HG03039 (cell line): Measurements from ENCODE around the gene LAMB1.
"Not testable (repeated sequence)": the region's sequence is repeated elsewhere in the genome, so short reads cannot be mapped to it uniquely, and the experiment has no call there.

Source experiments
- ATAC-seq: cut with Tn5 transposase; IDR thresholded peaks from one replicate; pipeline ENCODE4 v1.9.1; 2021; ENCODE audit warnings: mild to moderate bottlenecking, moderate library complexity; ENCODE audit not compliant: unreplicated experiment

Gene LAMB1

DNA sequence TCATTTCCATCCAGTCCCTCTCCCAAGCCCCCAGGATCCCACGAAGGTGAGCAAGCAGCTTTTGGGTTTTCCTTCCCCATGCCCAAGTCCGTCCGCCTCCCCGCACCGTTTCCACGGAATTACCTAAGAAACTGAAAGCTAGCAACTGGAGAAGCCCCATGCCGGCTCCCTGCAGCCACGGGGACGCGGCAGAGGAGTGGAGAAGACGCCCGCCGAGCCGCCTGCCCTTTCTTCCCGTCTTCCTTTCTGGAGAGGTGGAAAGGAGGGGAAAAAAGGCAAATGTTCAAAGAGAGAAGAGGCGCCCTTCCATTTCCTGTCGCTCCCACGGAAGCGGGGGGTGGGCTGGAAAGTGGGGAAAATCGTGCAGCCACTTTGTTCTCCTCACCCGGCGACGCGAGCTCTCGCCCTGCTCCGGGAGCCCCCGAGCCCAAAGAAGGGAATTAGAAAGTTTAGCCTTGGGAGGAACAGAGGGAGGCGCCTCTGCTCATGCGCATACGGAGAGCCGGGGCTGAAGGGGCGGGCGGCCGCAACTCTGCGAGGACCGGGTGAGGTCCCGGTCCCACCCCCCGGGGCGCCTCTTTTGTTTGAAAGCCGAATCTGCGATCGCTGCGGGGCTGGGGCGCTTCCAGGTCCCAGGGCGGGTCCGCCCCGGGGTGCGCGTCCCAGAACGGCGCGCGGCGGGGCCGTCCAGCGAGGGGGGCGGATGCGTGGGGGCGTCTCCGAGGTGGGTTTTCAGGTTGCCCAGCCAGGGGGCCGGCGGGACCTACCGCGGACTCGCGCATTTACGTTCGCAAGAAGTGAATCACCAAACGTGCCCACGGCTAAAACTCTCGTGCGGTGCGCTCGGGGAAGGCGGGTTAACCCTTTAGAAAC is at the start of gene LAMB1:
LAMB1 (minus strand) TSS at position 436 of the 873 bp plus-strand sequence; CDS start at position 160, 276 bp downstream.
- ATAC-seq, result no peak

DNA sequence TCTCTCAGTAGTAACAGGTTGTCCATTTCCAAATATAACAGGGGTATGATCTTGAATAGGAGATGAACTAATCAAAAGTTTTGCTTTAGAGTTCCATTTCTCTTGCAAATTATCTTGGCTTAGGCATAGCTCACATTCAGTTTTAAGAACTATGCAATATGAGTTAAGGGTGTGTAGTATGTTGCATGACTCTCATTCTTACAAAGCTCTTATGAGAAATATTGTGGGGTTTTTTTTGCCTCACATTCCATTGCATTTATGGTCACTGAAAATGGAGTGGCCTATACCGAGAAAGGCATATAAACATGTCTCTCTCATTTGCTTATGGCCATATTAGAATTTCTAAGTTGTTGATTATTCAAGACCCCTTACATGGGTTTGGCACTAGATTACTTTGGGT is 48.5 kb upstream of the LAMB1 start:
- ATAC-seq, result no peak

DNA sequence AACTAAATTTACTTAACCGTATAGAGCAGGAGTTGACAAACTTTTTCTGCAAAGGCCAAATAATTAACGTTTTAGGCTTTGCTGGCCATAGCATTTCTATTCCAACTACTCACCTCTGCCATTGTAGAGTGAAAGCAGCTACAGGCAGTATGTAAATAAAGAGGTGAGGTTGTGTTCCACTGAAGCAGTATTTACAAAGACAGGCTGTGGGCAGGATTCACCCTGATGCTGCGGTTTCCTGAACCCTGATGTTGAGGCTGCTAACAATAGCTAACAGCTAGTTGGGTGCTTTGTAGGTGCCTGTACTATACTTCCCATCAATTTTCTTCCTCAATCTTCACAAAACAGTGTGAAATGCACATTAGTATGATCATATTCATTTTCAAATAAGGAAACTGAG is 47.0 kb upstream of the LAMB1 start:
- ATAC-seq, result no peak

DNA sequence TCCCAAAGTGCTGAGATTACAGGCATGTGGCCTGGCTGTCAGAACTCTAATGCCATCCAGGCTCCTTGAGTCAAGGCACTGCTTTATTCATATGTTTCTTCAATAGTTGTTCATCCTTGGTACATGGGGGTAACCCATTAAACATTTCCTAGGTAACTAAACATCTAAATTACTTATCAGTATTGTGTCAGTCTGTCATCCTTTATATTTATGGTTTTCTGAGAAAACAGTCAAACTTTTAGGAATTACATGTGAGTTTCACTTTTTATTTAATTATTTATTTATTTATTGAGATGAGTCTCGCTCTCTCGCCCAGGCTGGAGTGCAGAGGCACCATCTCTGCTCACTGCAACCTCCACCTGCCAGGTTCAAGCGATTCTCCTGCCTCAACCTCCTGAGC is 45.5 kb upstream of the LAMB1 start:
- ATAC-seq, result no peak

DNA sequence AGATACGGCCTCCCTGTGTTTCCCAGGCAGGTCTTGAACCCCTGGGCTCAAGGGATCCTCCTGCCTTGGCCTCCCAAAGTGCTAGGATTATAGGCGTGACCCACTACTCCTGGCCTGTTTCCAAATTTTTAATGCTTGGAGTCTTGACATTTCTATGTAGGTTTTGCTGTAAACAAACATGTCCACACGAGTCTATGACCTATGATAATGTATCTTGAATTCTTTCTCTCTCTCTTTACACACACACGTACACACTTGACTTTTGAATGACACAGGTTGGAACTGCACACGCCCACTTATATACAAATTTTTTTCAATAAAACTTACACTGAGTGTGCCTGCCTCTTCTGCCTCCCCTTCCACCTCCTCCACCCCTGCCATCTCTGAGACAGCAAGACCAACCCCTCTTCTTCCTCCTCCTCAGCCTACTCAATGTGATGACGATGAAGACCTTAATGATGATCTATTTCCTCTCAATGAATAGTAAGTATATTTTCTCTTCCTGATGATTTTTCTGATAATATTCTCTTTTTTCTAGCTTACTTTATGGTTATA is 44.1 kb upstream of the LAMB1 start:
- no peak for ATAC-seq

DNA sequence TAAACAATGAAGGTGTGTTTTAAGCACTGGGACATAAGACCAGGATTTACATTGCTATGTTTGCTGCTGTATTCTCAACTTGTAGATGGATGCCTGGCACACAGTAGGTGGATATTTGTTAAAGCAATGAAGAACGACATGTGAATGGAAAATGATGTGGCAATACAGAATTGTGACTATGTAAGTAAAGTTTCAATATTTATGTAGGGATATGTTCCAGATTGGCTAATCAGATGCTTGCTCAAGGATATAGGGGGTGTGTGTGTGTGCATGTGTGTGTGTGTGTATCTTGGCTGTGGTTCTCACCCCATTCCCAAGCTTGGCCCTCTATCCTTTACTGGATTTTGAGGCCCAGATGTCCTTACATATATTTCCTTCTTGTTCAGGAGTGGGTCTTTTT is 42.7 kb upstream of the LAMB1 start:
- no peak for ATAC-seq

DNA sequence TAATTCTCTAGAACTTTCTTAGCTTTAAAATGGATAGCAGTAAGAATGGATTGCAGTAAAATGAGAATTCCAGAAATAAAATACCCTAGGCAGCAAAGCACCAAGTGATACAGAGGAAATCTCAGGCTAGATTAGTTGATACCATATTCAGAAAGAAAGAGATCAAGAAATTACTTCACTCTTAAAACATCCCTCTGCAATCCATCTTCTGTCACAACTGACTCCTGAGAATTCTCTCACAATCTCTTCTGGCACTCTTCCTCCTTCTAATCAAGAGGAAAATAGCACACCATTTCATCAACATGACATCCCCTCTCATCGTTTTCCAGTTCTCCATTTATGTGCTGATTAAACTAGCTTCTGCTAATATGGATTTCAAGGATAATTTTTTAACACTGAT is 42.2 kb upstream of the LAMB1 start:
- no peak for ATAC-seq

DNA sequence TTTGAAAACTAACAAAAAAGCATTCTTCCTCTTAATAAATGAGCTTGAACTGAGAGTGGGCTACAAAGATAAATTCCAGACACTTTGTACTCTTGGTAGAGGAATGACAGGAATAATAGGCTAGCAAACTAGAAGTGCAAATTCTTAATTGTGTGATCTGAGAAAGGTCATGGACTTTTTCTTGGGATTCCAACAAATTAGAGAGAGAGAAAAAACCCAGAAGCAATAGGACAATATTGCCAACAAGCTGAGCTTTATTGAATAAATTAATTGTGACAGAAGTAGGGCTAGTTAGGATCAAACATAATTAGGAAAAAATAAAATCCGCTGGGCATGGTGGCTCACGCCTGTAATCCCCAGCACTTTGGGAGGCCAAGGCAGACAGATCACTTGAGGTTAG is 41.4 kb upstream of the LAMB1 start:
- ATAC-seq, result no peak

DNA sequence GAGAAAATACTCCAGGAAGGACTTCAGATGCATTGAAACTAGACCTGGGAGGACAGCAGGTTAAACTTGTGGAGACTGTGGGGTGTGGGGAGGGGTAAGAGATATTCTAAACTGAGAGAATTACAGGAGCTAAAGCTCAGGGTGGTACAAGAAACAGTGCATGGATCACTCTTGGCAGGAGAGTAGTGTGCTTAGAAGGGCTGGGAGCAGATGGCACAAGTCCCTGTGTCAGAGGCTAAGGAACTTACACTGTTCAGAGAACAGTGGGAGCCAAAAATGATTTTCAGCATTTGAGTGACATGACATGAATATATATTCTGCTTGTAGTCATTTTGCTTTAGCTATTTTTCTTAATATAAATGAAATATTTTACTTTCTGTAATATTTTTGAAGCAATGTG is 36.0 kb upstream of the LAMB1 start:
- no peak for ATAC-seq

DNA sequence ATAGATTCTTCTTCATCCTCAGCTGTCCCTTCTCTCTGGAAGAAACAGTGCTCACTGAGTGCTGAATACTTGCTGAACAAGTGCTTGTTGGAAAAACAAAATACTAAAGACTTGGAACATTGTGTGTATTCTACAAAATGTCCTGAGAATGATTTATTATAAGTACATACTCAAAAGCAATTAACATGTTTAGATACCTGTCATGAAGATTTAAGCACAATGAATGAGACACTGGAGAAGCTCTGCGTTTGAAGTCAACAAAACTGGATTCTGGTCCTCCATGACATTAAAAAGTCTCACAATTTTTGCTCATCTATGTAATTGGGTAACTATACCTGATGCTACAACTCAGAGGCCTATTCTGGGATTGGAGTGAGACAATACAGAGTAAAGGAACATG is 34.8 kb upstream of the LAMB1 start:
- no peak for ATAC-seq

DNA sequence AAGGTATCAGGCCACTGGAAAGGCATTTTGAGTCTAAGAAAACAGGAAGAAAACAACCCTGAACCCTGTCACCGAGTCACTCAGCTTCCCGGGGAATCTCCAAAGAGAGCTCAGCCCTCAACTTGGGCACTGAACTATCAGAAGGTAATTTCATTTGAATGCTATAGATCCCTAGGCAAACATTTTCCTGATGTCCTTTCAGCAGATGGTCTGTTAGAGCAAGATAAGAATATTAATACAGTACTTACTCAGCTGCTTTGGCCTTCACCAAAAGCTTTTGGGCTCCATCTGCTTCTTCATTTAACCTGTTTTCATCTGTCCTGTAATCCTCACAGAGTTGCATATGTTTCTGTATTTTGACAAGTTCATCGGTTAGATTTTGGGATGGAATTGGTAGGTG is 34.2 kb upstream of the LAMB1 start:
- no peak for ATAC-seq

DNA sequence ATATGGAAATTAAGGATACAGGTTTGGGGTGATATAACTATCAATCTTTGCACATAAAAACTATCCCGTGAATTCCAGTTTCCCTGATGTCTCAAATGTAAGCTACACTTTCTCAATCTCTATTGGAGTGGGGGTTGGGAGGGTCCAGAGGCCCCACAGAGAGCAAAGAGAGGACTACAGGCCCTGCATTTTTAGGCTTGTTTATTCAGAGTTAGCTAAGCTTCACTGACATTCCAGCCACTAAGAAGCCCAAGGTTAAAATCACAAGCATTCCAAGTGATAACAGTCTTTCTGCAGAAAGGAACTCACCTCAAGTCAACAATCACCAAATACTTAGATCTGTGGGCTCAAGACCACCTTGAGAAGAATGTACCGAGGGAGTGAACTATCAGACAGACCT is 31.6 kb upstream of the LAMB1 start:
- ATAC-seq, result no peak

DNA sequence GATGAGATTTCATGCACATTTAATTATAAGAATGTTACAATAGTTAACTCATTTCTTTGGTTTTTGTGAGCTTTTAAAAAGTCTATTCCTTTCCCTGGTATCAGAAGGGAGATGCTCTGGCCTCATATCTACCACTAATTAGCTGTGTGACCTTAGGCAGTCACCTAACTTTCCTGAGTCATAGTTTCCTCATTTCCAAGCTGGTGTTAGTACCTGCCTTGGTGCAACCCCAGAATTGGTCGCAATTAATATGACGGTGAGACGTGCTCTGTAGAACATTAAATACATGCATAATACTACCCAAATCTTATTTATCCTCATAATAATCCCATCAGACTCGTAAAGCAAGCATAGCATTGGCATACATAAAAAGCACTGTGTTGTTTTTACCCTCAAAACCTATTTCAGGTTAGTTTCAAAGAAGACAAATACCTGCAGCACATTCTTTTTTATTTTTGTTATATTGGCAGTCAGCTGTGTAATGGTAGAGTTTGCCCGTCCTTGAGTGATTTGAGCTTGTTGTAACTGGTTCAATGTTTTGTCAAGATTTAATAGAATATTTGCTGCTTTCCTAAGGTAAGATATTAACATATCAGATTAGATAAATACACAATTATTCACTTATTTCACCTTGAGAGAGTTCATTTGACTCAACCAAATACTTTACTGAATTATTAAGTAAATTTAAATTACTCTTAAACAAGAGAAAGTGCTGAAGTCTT is 31.0 kb upstream of the LAMB1 start:
- ATAC-seq, result no peak

DNA sequence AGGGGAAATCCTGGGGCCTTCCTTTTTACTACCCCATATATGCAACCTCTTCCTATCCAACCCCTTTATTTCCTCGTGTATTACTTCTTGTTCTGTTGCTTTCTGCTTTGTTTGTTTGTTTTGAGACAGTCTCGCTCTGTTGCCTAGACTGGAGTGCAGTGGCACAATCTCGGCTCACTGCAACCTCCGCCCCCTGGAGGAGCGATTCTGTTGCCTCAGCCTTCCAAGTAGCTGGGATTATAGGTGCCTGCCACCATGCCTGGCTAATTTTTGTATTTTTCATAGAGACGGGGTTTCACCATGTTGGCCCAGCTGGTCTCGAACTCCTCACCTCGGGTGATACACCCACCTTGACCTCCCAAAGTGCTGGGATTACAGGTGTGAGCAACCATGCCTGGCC is 30.3 kb upstream of the LAMB1 start:
- ATAC-seq, result not testable (repeated sequence)

DNA sequence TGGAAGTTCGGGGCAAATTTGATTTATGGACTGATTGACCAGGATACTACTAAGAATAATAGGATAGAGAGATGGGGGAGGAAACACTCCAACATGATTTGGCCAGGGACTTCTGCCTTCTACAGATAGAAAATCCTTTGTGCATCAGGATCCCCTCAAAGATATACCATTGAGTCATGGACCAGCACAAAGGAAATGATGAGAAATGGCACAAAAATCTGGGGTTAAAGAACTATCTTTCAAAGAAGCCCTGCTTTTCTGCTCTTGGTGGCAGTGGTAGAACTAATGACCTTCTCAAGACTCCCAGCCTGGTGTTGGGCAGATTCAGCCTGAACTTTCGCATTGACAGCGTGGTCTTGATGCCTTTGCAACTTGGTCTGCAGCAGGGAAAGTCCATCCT is 27.6 kb upstream of the LAMB1 start:
- ATAC-seq, result no peak

DNA sequence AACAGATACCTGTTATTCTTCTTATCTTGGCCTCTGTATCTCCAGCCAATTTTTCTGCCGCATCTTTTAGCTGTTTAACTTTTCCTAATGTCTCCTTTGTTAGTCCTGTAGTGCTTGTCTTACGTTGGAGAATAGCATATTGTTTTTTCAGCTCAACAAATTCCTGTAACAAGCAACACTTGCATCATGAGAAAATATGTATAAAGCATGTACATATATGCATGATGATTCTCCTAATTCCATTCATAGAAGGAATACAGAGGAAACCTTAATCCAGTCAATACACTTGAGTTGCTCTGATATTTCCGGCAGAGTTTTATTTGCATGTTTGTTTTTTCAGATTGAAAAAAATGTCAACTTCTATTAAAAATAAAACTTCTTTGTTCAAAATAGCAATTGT is 26.1 kb upstream of the LAMB1 start:
- no peak for ATAC-seq

DNA sequence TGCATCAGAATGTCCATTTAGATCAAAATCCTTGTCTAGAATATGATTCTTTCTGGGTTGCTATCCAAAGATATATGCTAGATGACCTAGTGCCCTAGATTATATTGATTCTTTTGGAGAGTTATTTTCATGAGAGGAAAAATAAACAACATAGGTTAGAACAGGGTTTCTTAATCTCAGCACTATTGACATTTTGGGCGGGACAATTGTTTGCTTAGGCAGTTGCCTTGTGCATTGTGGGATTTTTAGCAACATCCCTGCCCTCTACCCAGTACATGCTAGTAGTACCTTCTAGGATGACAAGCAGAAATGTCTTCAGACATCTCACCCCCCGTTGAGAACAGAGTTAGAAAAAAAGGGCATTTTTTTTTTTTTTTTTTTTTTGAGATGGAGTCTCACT is 25.1 kb upstream of the LAMB1 start:
- ATAC-seq, result no peak

DNA sequence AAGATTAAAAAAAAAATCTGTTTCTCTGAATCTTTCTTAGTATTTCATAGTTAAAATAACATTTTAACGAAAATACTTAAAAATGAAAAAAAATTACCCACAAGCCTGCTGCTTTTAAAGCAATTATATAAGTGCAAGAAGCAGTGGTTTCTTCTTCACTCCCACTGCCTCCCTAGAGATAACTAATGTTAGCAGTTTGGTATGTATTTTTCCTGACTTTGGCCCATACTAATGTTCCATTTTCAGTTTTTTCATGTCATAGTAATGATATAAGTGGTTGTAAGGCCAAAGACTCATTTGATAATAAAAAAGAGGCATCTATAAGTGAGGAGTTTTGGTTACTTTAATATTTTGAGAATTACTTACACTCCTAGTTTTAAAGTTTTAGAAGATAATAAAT is 24.3 kb upstream of the LAMB1 start:
- ATAC-seq, result no peak

DNA sequence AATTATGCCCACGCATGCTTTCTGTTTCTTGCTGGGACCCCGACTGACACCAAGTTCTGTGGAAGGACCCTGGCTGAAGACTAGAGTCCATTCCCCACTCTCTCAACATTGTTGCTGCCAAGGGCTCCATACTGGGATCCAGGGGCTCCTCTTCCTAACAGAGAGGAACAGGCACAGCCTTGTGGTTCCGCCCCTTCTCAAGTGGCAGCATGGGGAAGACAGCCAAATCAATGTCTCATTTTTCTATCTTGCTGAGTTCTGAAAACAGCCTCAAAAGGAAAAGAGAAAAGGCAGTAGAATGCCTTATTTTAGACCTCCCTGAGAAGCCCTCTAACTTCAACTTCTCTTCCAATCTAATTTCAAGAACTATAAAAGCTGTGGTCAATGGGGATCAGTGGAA is 23.7 kb upstream of the LAMB1 start:
- no peak for ATAC-seq

DNA sequence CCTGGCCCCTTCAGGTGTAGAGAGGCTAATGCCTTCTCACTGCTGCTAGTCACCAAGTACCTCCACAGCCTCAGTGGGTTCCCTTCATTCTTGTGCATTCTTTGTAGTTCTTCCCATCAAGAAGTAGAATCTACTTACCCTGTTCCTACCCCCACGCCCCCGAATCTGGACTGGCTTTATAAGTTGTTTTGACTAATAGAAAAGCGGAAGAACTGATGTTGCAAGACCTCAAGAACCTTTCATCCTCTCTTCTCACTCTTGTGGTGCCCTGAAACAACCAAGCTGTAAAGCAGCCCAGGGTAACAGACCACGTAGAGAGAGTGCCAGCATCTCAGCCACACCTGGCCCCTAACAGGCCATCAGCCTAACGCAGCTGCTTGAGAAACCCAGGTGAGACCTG is 23.2 kb upstream of the LAMB1 start:
- no peak for ATAC-seq

DNA sequence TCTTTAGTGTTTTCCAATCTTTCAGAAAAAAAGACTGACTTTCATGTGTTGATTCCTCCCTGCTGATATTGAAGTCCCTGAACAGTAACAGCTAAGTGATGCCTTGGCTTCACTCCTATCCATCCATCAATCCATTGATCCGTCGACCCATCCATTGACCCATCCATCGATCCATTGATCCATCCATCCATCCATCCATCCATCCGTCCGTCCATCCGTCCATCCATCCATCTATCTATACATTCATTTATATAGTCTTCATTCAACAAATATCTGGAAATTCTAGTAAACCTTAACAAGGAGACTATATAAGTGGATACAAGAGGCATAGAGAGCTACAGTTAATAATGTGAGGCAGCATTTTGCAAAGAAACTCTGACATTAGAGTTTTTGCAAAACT is 21.6 kb upstream of the LAMB1 start:
- no peak for ATAC-seq

DNA sequence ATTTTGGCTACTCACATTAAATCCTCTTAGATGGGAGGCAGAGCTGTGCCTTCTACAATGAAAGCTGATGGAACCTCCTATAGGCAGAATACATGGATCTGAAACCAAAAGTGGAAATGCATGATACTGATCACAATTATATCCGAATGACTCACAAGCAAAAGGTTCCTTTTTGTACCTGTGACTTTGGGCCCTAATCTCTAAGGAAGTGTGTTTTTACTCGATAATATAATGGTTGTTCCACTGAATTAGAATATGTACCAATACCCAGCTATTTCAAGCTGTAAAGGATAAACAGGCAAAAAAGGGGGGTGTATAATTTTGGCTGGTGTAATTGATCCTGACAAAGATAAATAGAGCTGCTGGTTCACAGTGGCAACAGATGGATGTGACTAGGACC is 17.6 kb upstream of the LAMB1 start:
- no peak for ATAC-seq
